Epithelial cell of proximal tubule (primary cell): ENCODE data around the gene CNTN5. TPM values are rescaled to one million over a fixed set of nuclear protein-coding genes. Genes with fewer than 3 reads are reported as not detected.
"Not testable (repeated sequence)": the region's sequence is repeated elsewhere in the genome, so short reads cannot be mapped to it uniquely, and the experiment has no call there.

Source experiments
- DNase-seq: peaks from one replicate; pipeline ENCODE4 v3.0.0-alpha.2; 2011; ENCODE audit warnings: low read depth
- H3K4me3 ChIP-seq: 2 replicates; pipeline ENCODE4 v1.5.1; 2011; ENCODE audit warnings: low read depth, mild to moderate bottlenecking, low read length
- CTCF ChIP-seq: conservative IDR thresholded peaks from 2 replicates; pipeline ENCODE4 v1.5.1; 2012; ENCODE audit warnings: low read depth, mild to moderate bottlenecking, low read length
- total RNA-seq: library from RNA; depleted of rRNA; stranded (reverse); fragments of >200 nt; gene quantifications from 2 replicates; pipeline ENCODE4 v1.2.3, GENCODE V29; 2015

CNTN5 gene
- total RNA-seq, 1 donor from 2014 or later, result not detected

- no peak for TF ChIP-seq CTCF
- DNase-seq, result no peak
Observed at GRCh38 chr11:99281331-99281730, 260.6 kb downstream of the CNTN5 start.

GRCh38 chr11:99297925-99298324, 277.2 kb downstream of the CNTN5 start:
- not testable (repeated sequence) for DNase-seq, H3K4me3 ChIP-seq

More at GRCh38 chr11:99281331-99281730, 260.6 kb downstream of the CNTN5 start:
- no peak overlapping the region for H3K4me3 ChIP-seq

- DNase-seq, result no peak
- H3K4me3 ChIP-seq, result no peak overlapping the region
- no peak for TF ChIP-seq CTCF
Observed at GRCh38 chr11:99307510-99308088, 286.9 kb downstream of the CNTN5 start.

GRCh38 chr11:99311870-99312269, 291.1 kb downstream of the CNTN5 start:
- DNase-seq, result no peak
- no peak for TF ChIP-seq CTCF

GRCh38 chr11:99316776-99317520, 296.2 kb downstream of the CNTN5 start:
- TF ChIP-seq CTCF, result no peak
- no peak overlapping the region for H3K4me3 ChIP-seq
- no peak for DNase-seq

More at GRCh38 chr11:99311870-99312269, 291.1 kb downstream of the CNTN5 start:
- H3K4me3 ChIP-seq, result no peak overlapping the region

GRCh38 chr11:99320769-99321290, 300.1 kb downstream of the CNTN5 start:
- no peak overlapping the region for H3K4me3 ChIP-seq
- TF ChIP-seq CTCF, result no peak
- DNase-seq, result no peak

GRCh38 chr11:99325847-99326246, 305.1 kb downstream of the CNTN5 start:
- no peak overlapping the region for H3K4me3 ChIP-seq
- DNase-seq, result no peak
- TF ChIP-seq CTCF, result no peak
